Measurements from ENCODE around the gene ZNF689.

ZNF689 gene

GRCh38 chr16:30562021-30562420, 48.2 kb downstream of the ZNF689 start:
- no peak for DNase-seq (ENCODE audit: low spot score)

GRCh38 chr16:30561089-30561816, 48.9 kb downstream of the ZNF689 start:
- no peak for DNase-seq (ENCODE audit: low spot score)

GRCh38 chr16:30559690-30560089, 50.5 kb downstream of the ZNF689 start:
- no peak for DNase-seq (ENCODE audit: low spot score)

DNA sequence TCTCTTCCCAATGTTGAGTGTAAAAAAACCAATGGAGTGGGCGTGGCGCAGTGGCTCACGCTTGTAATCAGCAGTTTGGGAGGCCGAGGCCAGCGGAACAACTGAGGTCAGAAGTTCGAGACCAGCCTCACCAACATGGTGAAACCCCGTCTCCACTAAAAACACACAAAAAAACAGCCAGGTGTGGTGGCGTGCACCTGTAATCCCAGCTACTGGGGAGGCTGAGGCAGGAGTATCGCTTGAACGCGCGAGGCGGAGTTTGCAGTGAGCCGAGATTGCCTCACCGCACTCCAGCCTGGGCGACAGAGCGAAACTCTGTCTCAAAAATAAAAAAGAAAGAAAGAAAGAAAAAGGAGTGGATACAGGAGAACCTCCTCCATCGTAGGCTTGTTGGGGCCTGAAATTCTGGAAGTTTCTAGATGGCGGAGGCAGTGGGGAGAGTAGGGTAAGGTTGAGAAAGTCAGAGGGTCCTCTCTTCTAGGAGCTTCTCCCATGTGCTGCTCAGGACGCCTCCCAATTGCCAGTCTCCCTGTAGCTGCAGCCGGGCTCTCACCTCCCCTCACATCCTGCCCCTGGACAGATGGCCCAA, 51.3 kb downstream of the ZNF689 start:
- no peak for DNase-seq (ENCODE audit: low spot score)

GRCh38 chr16:30557957-30558788, 52.0 kb downstream of the ZNF689 start, which contains the start of gene ZNF764:
Gene ZNF764, minus strand, starts transcription at chr16:30558374. Its CDS starts 192 bp downstream, at chr16:30558182.
- DNase-seq (ENCODE audit: low spot score), result peak; percentile 98

DNA sequence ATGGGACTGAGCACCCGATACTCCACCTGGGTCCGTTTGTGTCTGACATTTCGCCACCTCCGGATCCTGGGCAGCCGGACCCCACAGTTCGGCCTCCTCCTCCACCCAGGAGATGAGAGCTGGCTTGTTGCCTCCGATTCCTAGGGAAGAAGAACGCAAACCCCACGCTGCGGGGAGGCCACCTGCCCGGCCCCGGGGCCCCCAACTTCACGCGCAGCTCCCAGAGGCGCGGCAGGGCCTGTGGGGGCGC, 52.6 kb downstream of the ZNF689 start:
- DNase-seq (ENCODE audit: low spot score), result no peak

- no peak for DNase-seq (ENCODE audit: low spot score)
These were observed 54.1 kb downstream of the ZNF689 start for GRCh38 chr16:30556125-30556473.

GRCh38 chr16:30555315-30556124, 54.7 kb downstream of the ZNF689 start:
- no peak for DNase-seq (ENCODE audit: low spot score)

DNA sequence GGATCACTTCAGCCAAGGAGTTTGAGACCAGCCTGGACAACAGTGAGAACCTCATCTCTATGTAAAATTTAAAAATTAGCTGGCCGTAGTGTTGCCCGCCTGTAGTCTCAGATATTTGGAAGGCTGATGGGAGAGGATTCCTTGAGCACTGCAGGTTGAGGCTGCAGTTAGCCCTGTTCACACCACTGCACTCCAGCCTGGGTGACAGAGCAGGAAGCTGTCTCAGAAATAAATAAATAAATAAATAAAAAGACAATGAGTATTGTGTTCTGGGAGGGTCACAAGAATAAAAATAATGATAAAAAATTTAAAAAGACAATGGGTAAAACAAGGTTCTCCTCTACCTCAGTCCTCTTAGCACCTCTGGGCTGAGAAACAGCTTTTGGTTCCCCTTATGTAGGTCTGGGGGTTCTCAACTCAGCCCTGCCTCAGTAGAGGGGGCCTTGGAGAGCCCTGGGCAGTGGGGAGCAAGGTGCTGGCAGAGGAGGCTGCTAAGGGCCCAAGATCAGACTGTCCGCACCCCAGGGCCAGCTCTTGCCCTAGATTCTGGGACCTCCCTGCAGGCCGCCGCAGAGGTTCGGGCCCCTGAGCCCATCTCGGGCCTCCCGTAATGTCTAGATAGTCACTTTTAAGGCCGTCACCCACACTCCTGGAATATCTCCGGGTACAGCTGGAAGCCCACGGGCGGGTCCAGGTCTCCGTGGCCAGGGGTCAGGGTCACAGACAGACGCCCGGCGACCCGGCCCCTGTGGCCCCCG, 55.5 kb downstream of the ZNF689 start:
- no peak for DNase-seq (ENCODE audit: low spot score)

DNA sequence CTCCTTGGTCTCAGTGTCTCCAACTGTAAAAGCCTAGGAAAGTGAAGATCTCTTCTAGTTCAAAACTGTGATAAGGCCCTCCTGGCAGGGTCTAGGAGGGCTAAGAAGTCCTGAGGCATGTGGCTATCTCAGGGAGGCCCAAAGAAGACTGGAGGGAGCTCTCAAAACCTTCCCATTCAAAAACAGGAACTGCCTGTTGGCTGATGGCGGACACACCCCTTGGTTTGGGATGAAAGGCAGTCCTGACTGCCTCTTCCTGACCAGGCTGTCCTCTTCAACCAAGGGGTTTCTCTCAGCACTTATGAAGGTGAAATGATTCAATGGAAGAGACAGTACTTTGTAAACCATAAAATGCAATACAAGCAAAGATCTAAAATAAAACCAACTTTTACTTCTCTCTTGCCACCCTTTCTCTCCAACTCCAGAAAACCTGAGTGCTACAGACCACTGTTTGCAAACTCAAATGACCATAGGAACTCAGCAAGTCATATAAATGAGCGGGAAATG, 56.7 kb downstream of the ZNF689 start:
- DNase-seq (ENCODE audit: low spot score), result no peak

GRCh38 chr16:30552956-30553355, 57.2 kb downstream of the ZNF689 start:
- DNase-seq (ENCODE audit: low spot score), result no peak
